ENCODE data around the gene ONECUT3.

ONECUT3 gene

GRCh38 chr19:1818549-1819195 is 65.4 kb downstream of the ONECUT3 start:
- Histone ChIP-seq H4K20me1 (ENCODE audit: insufficient read depth, low read length) (no peaks in the 10 kb centered on the region), H3K4me3 (ENCODE audit: low read length) (no peak overlapping the region), H3K9ac (ENCODE audit: low read length) (no peak overlapping the region), H3K4me1 (ENCODE audit: low read length) (peaks cover 2% of the 10 kb centered on the region; the same call in 1 of the 2 replicates), H3K9me3 (replicated peaks; ENCODE audit: insufficient read depth, low read length) (no peaks in the 10 kb centered on the region), H3K79me2 (ENCODE audit: low read length) (peaks cover 3% of the 10 kb centered on the region; the same call in 1 of the 2 replicates), H3K27ac (ENCODE audit: low read length) (no peak overlapping the region), H3F3A (ENCODE audit: insufficient read depth, low read length) (no peaks in the 10 kb centered on the region; the same call in 1 of the 2 replicates), H3K9me2 (replicated peaks; ENCODE audit: insufficient read depth, low read length) (no peaks in the 10 kb centered on the region), H3K36me3 (replicated peaks; ENCODE audit: insufficient read depth, low read length) (peaks cover 10% of the 10 kb centered on the region), H3K4me2 (ENCODE audit: low read depth, low read length) (no peak overlapping the region), H3K27me3 (replicated peaks; ENCODE audit: insufficient read depth, low read length) (no peaks in the 10 kb centered on the region), H2AFZ (ENCODE audit: low read length) (no peak overlapping the region)
- TF ChIP-seq EZH2 (optimal IDR thresholded peaks at IDR 0.05; ENCODE audit: low read depth, low read length) (no peak), CTCF (IDR thresholded peaks at IDR 0.05; ENCODE audit: low read length) (no peak)
- DNase-seq = no peak

GRCh38 chr19:1819341-1820255 is 66.3 kb downstream of the ONECUT3 start:
- no peak for TF ChIP-seq EZH2phosphoT487 (IDR thresholded peaks at IDR 0.05; ENCODE audit: low read length)
- no peak for TF ChIP-seq EZH2 (optimal IDR thresholded peaks at IDR 0.05; ENCODE audit: low read depth, low read length)
- TF ChIP-seq CTCF (IDR thresholded peaks at IDR 0.05; ENCODE audit: low read length) = no peak
- no peak for DNase-seq
- Histone ChIP-seq H3K9me2 (replicated peaks; ENCODE audit: insufficient read depth, low read length) (no peaks in the 10 kb centered on the region), H3K27ac (ENCODE audit: low read length) (no peak overlapping the region), H3K9me3 (replicated peaks; ENCODE audit: insufficient read depth, low read length) (no peaks in the 10 kb centered on the region), H3K4me2 (ENCODE audit: low read depth, low read length) (no peak overlapping the region), H3F3A (ENCODE audit: insufficient read depth, low read length) (no peaks in the 10 kb centered on the region), H3K27me3 (replicated peaks; ENCODE audit: insufficient read depth, low read length) (no peaks in the 10 kb centered on the region), H3K9ac (ENCODE audit: low read length) (no peak overlapping the region), H4K20me1 (ENCODE audit: insufficient read depth, low read length) (no peaks in the 10 kb centered on the region), H3K79me2 (ENCODE audit: low read length) (peaks cover 11% of the 10 kb centered on the region), H3K36me3 (replicated peaks; ENCODE audit: insufficient read depth, low read length) (peaks cover 10% of the 10 kb centered on the region), H3K4me1 (ENCODE audit: low read length) (no peaks in the 10 kb centered on the region), H3K4me3 (ENCODE audit: low read length) (no peak overlapping the region), H2AFZ (ENCODE audit: low read length) (no peak overlapping the region)

- Histone ChIP-seq H3K9ac (ENCODE audit: low read length) (no peak overlapping the region), H3K79me2 (ENCODE audit: low read length) (peaks cover 18% of the 10 kb centered on the region), H2AFZ (ENCODE audit: low read length) (no peak overlapping the region), H3F3A (ENCODE audit: insufficient read depth, low read length) (no peaks in the 10 kb centered on the region), H3K36me3 (replicated peaks; ENCODE audit: insufficient read depth, low read length) (peaks cover 5% of the 10 kb centered on the region), H3K4me1 (ENCODE audit: low read length) (no peaks in the 10 kb centered on the region), H3K27ac (ENCODE audit: low read length) (no peak overlapping the region), H3K9me3 (replicated peaks; ENCODE audit: insufficient read depth, low read length) (no peaks in the 10 kb centered on the region), H4K20me1 (ENCODE audit: insufficient read depth, low read length) (no peaks in the 10 kb centered on the region), H3K9me2 (replicated peaks; ENCODE audit: insufficient read depth, low read length) (no peaks in the 10 kb centered on the region), H3K4me2 (ENCODE audit: low read depth, low read length) (no peak overlapping the region), H3K27me3 (replicated peaks; ENCODE audit: insufficient read depth, low read length) (no peaks in the 10 kb centered on the region), H3K4me3 (ENCODE audit: low read length) (no peak overlapping the region)
- DNase-seq = no peak
- TF ChIP-seq CTCF (IDR thresholded peaks at IDR 0.05; ENCODE audit: low read length) = no peak
- no peak for TF ChIP-seq EZH2phosphoT487 (IDR thresholded peaks at IDR 0.05; ENCODE audit: low read length)
- TF ChIP-seq EZH2 (optimal IDR thresholded peaks at IDR 0.05; ENCODE audit: low read depth, low read length) = no peak
Measured at GRCh38 chr19:1822210-1822609, 68.9 kb downstream of the ONECUT3 start.
